Measurements from ENCODE around the gene SLC16A3. TPM values are rescaled to one million over a fixed set of nuclear protein-coding genes. Genes with fewer than 3 reads are reported as not detected.

Gene SLC16A3
- polyA plus RNA-seq (2013), result 106 and 112 TPM in 2 replicates

GRCh38 chr17:82228842-82229697 lies at the start of gene SLC16A3:
Gene SLC16A3, plus strand, starts transcription at chr17:82229042. Its CDS starts 6,967 bp downstream, at chr17:82236009.
- H4K12ac ChIP-seq (ENCODE audit: low read depth, low read length), result peak within 1 kb of the TSS; percentile 32
- no peak within 1 kb of the TSS for H3K27ac ChIP-seq (ENCODE audit: low read depth, low read length)
- peak within 1 kb of the TSS; percentile 65 for H3K18ac ChIP-seq (ENCODE audit: low read length)
- peaks cover 15% of the 10 kb centered on the region for H3K79me1 ChIP-seq (ENCODE audit: low read length)
- H3K14ac ChIP-seq (ENCODE audit: low read length), result peak within 1 kb of the TSS; percentile 54
- peak within 1 kb of the TSS; percentile 47 for H2BK12ac ChIP-seq (ENCODE audit: low read length)
- H3K9ac ChIP-seq (ENCODE audit: low read length), result peak within 1 kb of the TSS; percentile 37
- H2AFZ ChIP-seq (ENCODE audit: insufficient read depth, low read length, poor library complexity), result peak within 1 kb of the TSS; percentile 33
- DNase-seq, result peak; percentile 45 to 79
- peaks cover 23 to 38% of the 10 kb centered on the region in 2 experiments for H3K4me1 ChIP-seq (ENCODE audit: control insufficient read depth in 1 of 2, insufficient read depth in 2 of 2, low read length in 2 of 2)
- H2AK5ac ChIP-seq (ENCODE audit: low read length), result peak within 1 kb of the TSS; percentile 82
- peak within 1 kb of the TSS; percentile 71 for H3K4me3 ChIP-seq (ENCODE audit: low read depth, low read length)
- peaks cover 0 to 3% of the 10 kb centered on the region in 2 experiments for H3K36me3 ChIP-seq (ENCODE audit: control insufficient read depth in 1 of 2, insufficient read depth in 2 of 2, low read length in 2 of 2)
- no peak within 1 kb of the TSS for H2BK5ac ChIP-seq (ENCODE audit: low read depth, low read length, poor library complexity)
- H3K79me2 ChIP-seq (ENCODE audit: control insufficient read depth, insufficient read depth, low read length, poor library complexity), result peaks cover 12% of the 10 kb centered on the region
- peaks cover 15% of the 10 kb centered on the region for H3K27me3 ChIP-seq (ENCODE audit: insufficient read depth, low read length)
- peak within 1 kb of the TSS; percentile 87 for H4K91ac ChIP-seq (ENCODE audit: low read depth, low read length)
- H3K23ac ChIP-seq (ENCODE audit: low read length), result no peak within 1 kb of the TSS
- WGBS (ENCODE audit: extremely low coverage, insufficient coverage, insufficient read length), result no CpG with 5 or more reads among the region's 105 CpGs
- H3K4ac ChIP-seq (ENCODE audit: low read depth, low read length), result peak within 1 kb of the TSS; percentile 28
- H2BK120ac ChIP-seq (ENCODE audit: insufficient read depth, low read length, poor library complexity), result peak within 1 kb of the TSS; percentile 72
- peak within 1 kb of the TSS; percentile 77 for H4K8ac ChIP-seq (ENCODE audit: low read depth, low read length)
- H3K4me2 ChIP-seq (ENCODE audit: low read length), result peak within 1 kb of the TSS; percentile 93
- peaks cover 3% of the 10 kb centered on the region for H3K9me3 ChIP-seq (ENCODE audit: insufficient read depth, low read depth, low read length)

DNA sequence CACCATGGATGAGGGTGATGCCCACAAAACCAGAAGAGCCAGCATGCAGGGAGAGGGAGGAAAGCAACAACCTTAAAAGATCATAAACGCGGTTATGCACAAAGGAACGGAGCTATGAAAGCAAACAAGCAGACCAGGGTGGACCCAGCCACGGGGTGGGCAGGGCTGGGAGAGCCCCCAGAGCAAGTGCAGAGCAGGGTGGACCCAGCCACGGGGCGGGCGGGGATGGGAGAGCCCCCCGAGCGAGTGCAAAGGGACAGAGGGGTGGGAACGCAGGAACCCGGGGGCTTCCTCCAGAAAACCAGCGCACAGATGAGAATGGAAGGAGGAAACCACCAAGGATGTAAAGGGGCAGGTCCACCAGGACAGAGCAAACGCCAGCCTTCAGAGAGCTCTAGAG lies 49.4 kb upstream of the SLC16A3 start:
- Histone ChIP-seq H4K91ac (ENCODE audit: low read depth, low read length) (no peak overlapping the region), H3K36me3 (ENCODE audit: control insufficient read depth in 1 of 2, insufficient read depth in 2 of 2, low read length in 2 of 2) (peaks cover 26 to 30% of the 10 kb centered on the region in 2 experiments), H2AFZ (ENCODE audit: insufficient read depth, low read length, poor library complexity) (no peak overlapping the region), H3K18ac (ENCODE audit: low read length) (no peak overlapping the region), H3K4ac (ENCODE audit: low read depth, low read length) (no peak overlapping the region), H3K79me1 (ENCODE audit: low read length) (no peaks in the 10 kb centered on the region), H3K9ac (ENCODE audit: low read length) (no peak overlapping the region), H3K4me3 (ENCODE audit: low read depth, low read length) (no peak overlapping the region), H3K79me2 (ENCODE audit: control insufficient read depth, insufficient read depth, low read length, poor library complexity) (no peaks in the 10 kb centered on the region), H3K4me2 (ENCODE audit: low read length) (no peak overlapping the region), H2BK120ac (ENCODE audit: insufficient read depth, low read length, poor library complexity) (no peak overlapping the region), H3K9me3 (ENCODE audit: insufficient read depth, low read depth, low read length) (peaks cover 5% of the 10 kb centered on the region), H3K4me1 (ENCODE audit: control insufficient read depth in 1 of 2, insufficient read depth in 2 of 2, low read length in 2 of 2) (no peaks in the 10 kb centered on the region), H3K27ac (ENCODE audit: low read depth, low read length) (no peak overlapping the region), H2AK5ac (ENCODE audit: low read length) (no peak overlapping the region), H2BK5ac (ENCODE audit: low read depth, low read length, poor library complexity) (no peak overlapping the region), H3K27me3 (ENCODE audit: insufficient read depth, low read length) (no peaks in the 10 kb centered on the region), H4K8ac (ENCODE audit: low read depth, low read length) (no peak overlapping the region), H3K23ac (ENCODE audit: low read length) (no peak overlapping the region), H3K14ac (ENCODE audit: low read length) (no peak overlapping the region), H4K12ac (ENCODE audit: low read depth, low read length) (no peak overlapping the region), H2BK12ac (ENCODE audit: low read length) (no peak overlapping the region)
- WGBS (ENCODE audit: extremely low coverage, insufficient coverage, insufficient read length), result no CpG with 5 or more reads among the region's 13 CpGs
- DNase-seq, result no peak

GRCh38 chr17:82179946-82180475 lies 48.8 kb upstream of the SLC16A3 start:
- Histone ChIP-seq H3K4me3 (ENCODE audit: low read depth, low read length) (no peak overlapping the region), H3K79me2 (ENCODE audit: control insufficient read depth, insufficient read depth, low read length, poor library complexity) (no peaks in the 10 kb centered on the region), H3K23ac (ENCODE audit: low read length) (no peak overlapping the region), H2BK12ac (ENCODE audit: low read length) (no peak overlapping the region), H2BK120ac (ENCODE audit: insufficient read depth, low read length, poor library complexity) (no peak overlapping the region), H3K18ac (ENCODE audit: low read length) (no peak overlapping the region), H3K27ac (ENCODE audit: low read depth, low read length) (no peak overlapping the region), H3K4me1 (ENCODE audit: control insufficient read depth in 1 of 2, insufficient read depth in 2 of 2, low read length in 2 of 2) (no peaks in the 10 kb centered on the region), H3K4me2 (ENCODE audit: low read length) (no peak overlapping the region), H2BK5ac (ENCODE audit: low read depth, low read length, poor library complexity) (no peak overlapping the region), H3K27me3 (ENCODE audit: insufficient read depth, low read length) (no peaks in the 10 kb centered on the region), H3K4ac (ENCODE audit: low read depth, low read length) (no peak overlapping the region), H3K9me3 (ENCODE audit: insufficient read depth, low read depth, low read length) (peaks cover 5% of the 10 kb centered on the region), H3K79me1 (ENCODE audit: low read length) (no peaks in the 10 kb centered on the region), H2AK5ac (ENCODE audit: low read length) (no peak overlapping the region), H4K91ac (ENCODE audit: low read depth, low read length) (no peak overlapping the region), H2AFZ (ENCODE audit: insufficient read depth, low read length, poor library complexity) (no peak overlapping the region), H4K8ac (ENCODE audit: low read depth, low read length) (no peak overlapping the region), H4K12ac (ENCODE audit: low read depth, low read length) (no peak overlapping the region), H3K9ac (ENCODE audit: low read length) (no peak overlapping the region), H3K14ac (ENCODE audit: low read length) (no peak overlapping the region), H3K36me3 (ENCODE audit: control insufficient read depth in 1 of 2, insufficient read depth in 2 of 2, low read length in 2 of 2) (peaks cover 31 to 36% of the 10 kb centered on the region in 2 experiments)
- no CpG with 5 or more reads among the region's 10 CpGs for WGBS (ENCODE audit: extremely low coverage, insufficient coverage, insufficient read length)
- DNase-seq, result no peak

GRCh38 chr17:82180776-82181528 lies 47.9 kb upstream of the SLC16A3 start:
- no peak overlapping the region for H2BK12ac ChIP-seq (ENCODE audit: low read length)
- no peaks in the 10 kb centered on the region for H3K4me1 ChIP-seq (ENCODE audit: control insufficient read depth in 1 of 2, insufficient read depth in 2 of 2, low read length in 2 of 2)
- no peak overlapping the region for H3K23ac ChIP-seq (ENCODE audit: low read length)
- H3K4me2 ChIP-seq (ENCODE audit: low read length), result no peak overlapping the region
- no peak overlapping the region for H2AFZ ChIP-seq (ENCODE audit: insufficient read depth, low read length, poor library complexity)
- no peak overlapping the region for H3K14ac ChIP-seq (ENCODE audit: low read length)
- H2AK5ac ChIP-seq (ENCODE audit: low read length), result no peak overlapping the region
- H3K18ac ChIP-seq (ENCODE audit: low read length), result no peak overlapping the region
- H2BK5ac ChIP-seq (ENCODE audit: low read depth, low read length, poor library complexity), result no peak overlapping the region
- H3K9me3 ChIP-seq (ENCODE audit: insufficient read depth, low read depth, low read length), result peaks cover 4% of the 10 kb centered on the region
- H3K4ac ChIP-seq (ENCODE audit: low read depth, low read length), result no peak overlapping the region
- no peak overlapping the region for H4K12ac ChIP-seq (ENCODE audit: low read depth, low read length)
- no peaks in the 10 kb centered on the region for H3K79me1 ChIP-seq (ENCODE audit: low read length)
- H3K4me3 ChIP-seq (ENCODE audit: low read depth, low read length), result no peak overlapping the region
- H3K36me3 ChIP-seq (ENCODE audit: control insufficient read depth in 1 of 2, insufficient read depth in 2 of 2, low read length in 2 of 2), result peaks cover 31 to 40% of the 10 kb centered on the region in 2 experiments
- no peaks in the 10 kb centered on the region for H3K79me2 ChIP-seq (ENCODE audit: control insufficient read depth, insufficient read depth, low read length, poor library complexity)
- WGBS (ENCODE audit: extremely low coverage, insufficient coverage, insufficient read length), result no CpG with 5 or more reads among the region's 31 CpGs
- no peak for DNase-seq
- no peak overlapping the region for H4K91ac ChIP-seq (ENCODE audit: low read depth, low read length)
- H3K27ac ChIP-seq (ENCODE audit: low read depth, low read length), result no peak overlapping the region
- H3K27me3 ChIP-seq (ENCODE audit: insufficient read depth, low read length), result no peaks in the 10 kb centered on the region
- H4K8ac ChIP-seq (ENCODE audit: low read depth, low read length), result no peak overlapping the region
- no peak overlapping the region for H3K9ac ChIP-seq (ENCODE audit: low read length)
- H2BK120ac ChIP-seq (ENCODE audit: insufficient read depth, low read length, poor library complexity), result no peak overlapping the region

All from trophoblast cell (in vitro differentiated cells and primary cell).